SK-N-MC (cell line): ENCODE measurements around the gene FOSL2.

ENCODE experiments used
- EZH2 ChIP-seq: fragments of 200-600 bp; sonication (generic); IDR thresholded peaks from one replicate; pipeline ENCODE4 v1.6.1; 2017; ENCODE audit warnings: antibody characterized with exemption
- POLR2AphosphoS5 ChIP-seq: IDR thresholded peaks from 2 replicates; pipeline ENCODE4 v1.6.1; 2012; ENCODE audit warnings: mild to moderate bottlenecking, low read depth, low read length, borderline replicate concordance

DNA sequence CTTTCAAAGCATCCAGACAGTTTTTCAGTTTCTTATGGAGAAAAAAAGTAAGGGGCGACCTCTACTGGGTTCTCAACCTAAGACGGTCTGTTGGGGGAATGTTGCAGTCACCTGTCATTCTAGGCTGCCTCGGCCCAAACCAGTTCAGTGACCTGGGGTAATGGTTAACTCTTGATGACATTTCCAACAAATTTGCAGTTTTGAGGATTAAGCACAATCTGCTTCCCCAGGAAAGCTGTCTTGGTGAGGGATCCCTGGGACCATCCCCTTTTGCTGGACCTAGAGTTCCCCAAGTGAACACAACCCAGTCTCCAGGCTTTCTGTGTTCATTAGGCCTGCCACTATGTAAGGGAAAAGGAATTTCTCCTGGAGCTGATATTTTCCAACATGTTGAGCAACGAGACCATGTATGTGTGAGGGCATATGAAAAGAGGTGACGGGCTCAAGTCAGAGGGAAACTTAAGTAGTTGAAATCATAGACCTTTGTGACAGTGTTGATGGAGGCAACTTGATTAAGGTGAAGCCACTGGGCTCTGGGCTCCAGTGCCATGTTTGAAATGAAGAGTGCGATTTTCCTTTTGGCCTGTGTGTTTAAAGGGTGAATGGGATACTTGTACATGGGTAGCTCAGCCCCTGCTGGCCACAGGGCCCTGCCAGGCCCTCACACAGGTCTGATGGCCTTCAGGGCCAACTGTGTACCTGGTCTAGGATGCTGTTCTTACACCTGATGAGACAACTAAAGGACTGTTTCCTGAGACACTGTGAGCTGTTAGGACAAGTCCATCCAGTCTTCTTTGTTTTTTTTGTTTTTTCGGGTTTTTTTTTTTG lies 27.0 kb downstream of the FOSL2 start:
- TF ChIP-seq POLR2AphosphoS5: no peak
- TF ChIP-seq EZH2: no peak
